Duodenal mucosa (tissue), 2 donors: ENCODE data around the gene SUSD6.
"Not testable (repeated sequence)": the region's sequence is repeated elsewhere in the genome, so short reads cannot be mapped to it uniquely, and the experiment has no call there.

ENCODE experiments used
- H3K27ac ChIP-seq: one replicate; pipeline ENCODE4 v1.7.0; 2013; ENCODE audit warnings: low read depth, low read length
- H3K27me3 ChIP-seq, 2 donors: one replicate each; pipeline ENCODE4 v1.7.0; 2013; ENCODE audit warnings: low read length in 2 of 2, control low read depth in 1 of 2; ENCODE audit not compliant: insufficient read depth in 2 of 2, control insufficient read depth in 1 of 2
- H3K36me3 ChIP-seq, 2 donors: one replicate each; pipeline ENCODE4 v1.7.0; 2013; ENCODE audit warnings: low read length in 2 of 2, control low read depth in 1 of 2; ENCODE audit not compliant: insufficient read depth in 2 of 2, control insufficient read depth in 1 of 2
- H3K4me1 ChIP-seq, 2 donors: one replicate each; pipeline ENCODE4 v1.7.0; 2013; ENCODE audit warnings: low read length in 2 of 2, control low read depth in 1 of 2; ENCODE audit not compliant: insufficient read depth in 2 of 2, control insufficient read depth in 1 of 2
- H3K4me3 ChIP-seq, 2 donors: one replicate each; pipeline ENCODE4 v1.7.0; 2013; ENCODE audit warnings: low read length in 2 of 2, low read depth in 1 of 2
- H3K9ac ChIP-seq, 2 donors: one replicate each; pipeline ENCODE4 v1.7.0; 2013; ENCODE audit warnings: low read length in 2 of 2, low read depth in 1 of 2
- H3K9me3 ChIP-seq, 2 donors: one replicate each; pipeline ENCODE4 v1.7.0; 2013; ENCODE audit warnings: low read length in 2 of 2, control low read depth in 1 of 2; ENCODE audit not compliant: control insufficient read depth in 1 of 2

SUSD6 gene

DNA sequence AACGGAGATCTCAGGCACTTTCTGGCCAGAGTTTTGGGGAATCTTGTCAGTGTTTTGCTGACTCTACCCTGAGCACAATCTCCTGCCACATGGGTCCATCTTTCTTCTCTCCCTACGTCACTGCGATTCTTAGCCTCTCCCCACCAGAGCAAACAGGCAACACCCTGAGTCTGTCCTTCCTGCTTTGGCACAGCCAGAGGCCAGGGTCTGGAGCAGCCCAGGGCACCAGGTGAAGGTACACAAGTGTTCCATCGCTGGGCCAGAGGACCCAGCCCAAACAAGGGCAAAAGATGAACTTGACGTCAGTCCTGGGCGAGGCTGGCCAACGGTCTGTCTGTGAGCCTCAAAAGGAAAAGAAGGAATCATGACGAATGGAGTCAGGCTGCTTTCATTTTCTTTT, 24.0 kb upstream of the SUSD6 start:
- Histone ChIP-seq H3K4me3 (no peak overlapping the region), H3K27ac (no peak overlapping the region), H3K9ac (no peak overlapping the region), H3K36me3 (no peaks in the 10 kb centered on the region), H3K9me3 (no peaks in the 10 kb centered on the region), H3K4me1 (peaks cover 8 to 13% of the 10 kb centered on the region in 2 donors), H3K27me3 (no peaks in the 10 kb centered on the region)

DNA sequence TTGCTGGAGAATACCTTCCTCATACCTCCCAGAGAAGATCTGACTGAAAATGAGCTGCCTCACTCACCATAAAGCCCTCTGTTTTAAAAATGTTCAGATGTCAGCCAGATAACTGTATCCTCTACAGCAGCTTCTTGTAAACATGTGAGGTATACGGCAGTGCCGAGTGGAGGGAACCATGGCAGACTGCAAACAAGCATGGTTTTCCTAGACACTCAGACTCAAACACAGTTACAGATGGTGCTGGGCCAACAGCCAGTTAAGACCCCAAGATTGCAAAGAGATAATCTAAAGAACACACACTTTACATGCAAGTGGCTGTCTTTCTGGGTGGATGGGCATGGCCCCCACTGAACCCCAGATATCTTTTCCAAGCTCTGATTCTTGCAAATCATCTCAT, 20.1 kb upstream of the SUSD6 start:
- peaks cover 8 to 13% of the 10 kb centered on the region in 2 donors for H3K4me1 ChIP-seq
- H3K36me3 ChIP-seq = no peaks in the 10 kb centered on the region
- H3K4me3 ChIP-seq = no peak overlapping the region
- no peaks in the 10 kb centered on the region for H3K9me3 ChIP-seq
- no peaks in the 10 kb centered on the region for H3K27me3 ChIP-seq
- no peak overlapping the region for H3K9ac ChIP-seq
- H3K27ac ChIP-seq = no peak overlapping the region

DNA sequence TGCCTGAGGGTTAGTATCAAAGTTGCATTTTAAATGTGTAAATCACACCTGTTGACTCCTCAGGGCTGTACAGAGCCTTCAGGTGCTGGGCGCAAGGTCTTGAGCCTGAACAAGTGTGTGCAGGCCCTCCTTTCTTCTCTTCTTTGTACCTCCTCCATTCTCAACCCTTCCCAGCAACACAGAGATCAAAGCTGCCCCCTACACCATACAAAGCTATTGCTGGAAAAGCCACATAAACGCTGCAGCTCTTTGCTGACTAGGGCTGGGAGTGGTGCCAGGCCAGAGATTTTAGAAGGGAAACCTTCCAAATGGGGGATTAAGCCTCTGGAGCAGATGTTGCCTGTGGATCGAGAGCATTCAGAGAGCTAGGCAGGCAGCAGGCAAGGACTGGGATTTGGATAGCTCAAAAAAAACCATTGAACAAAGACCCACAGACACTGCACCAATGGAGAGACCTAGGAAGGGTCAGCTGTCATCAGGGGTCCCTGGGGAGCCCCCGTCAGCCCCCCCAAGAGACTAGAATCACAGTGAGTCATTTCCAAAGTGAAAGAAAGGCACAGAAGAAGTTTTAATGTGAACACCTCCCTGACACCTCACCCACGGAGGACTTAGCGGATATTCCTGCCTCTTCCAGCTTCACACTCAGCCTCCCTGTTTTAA, 18.2 kb upstream of the SUSD6 start:
- Histone ChIP-seq H3K27me3 (no peaks in the 10 kb centered on the region), H3K36me3 (no peaks in the 10 kb centered on the region), H3K4me1 (no peaks in the 10 kb centered on the region), H3K9ac (no peak overlapping the region), H3K27ac (no peak overlapping the region), H3K4me3 (no peak overlapping the region), H3K9me3 (no peaks in the 10 kb centered on the region)

DNA sequence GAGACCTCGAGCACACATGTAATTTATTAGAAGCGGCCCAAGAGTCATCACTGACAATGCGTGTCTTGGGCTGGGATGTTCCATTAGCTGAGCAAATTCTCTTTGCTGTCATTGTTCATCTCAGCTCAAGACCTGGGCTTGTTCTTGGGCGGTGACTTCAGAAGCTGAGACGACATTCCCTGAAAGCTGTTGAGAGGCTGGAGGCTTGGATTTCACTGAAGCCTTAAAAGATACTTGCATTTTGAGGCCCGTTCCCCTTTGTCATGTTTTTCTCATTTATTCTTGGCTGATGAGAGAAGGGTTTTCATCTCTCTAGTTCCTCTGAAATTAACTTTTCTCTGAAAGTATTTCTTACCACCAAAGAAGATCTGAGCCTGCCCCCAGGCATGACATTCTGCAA, 16.6 kb upstream of the SUSD6 start:
- no peak overlapping the region for H3K27ac ChIP-seq
- no peaks in the 10 kb centered on the region for H3K4me1 ChIP-seq
- H3K27me3 ChIP-seq = no peaks in the 10 kb centered on the region
- H3K9me3 ChIP-seq = no peaks in the 10 kb centered on the region
- no peaks in the 10 kb centered on the region for H3K36me3 ChIP-seq
- H3K9ac ChIP-seq = no peak overlapping the region
- H3K4me3 ChIP-seq = no peak overlapping the region

DNA sequence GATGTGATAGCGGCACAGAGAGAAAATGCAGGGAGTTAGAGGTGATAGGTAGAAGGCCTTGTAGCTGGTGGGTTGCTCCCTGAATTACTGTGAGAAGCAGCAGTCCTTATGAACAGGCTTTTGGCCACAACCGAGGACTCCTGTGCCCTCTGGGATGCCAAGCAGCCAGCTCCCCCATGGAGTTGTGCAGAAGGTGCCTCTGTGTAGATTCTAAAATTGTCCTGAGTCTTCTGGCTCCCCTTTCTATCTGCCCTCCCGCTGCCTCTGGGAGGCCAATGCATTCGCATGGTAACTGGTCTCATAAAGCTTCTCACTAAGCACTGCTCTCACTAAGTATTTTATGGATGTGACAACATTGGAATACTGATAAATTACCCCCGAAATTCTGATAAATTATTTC, 16.1 kb upstream of the SUSD6 start:
- no peaks in the 10 kb centered on the region for H3K36me3 ChIP-seq

DNA sequence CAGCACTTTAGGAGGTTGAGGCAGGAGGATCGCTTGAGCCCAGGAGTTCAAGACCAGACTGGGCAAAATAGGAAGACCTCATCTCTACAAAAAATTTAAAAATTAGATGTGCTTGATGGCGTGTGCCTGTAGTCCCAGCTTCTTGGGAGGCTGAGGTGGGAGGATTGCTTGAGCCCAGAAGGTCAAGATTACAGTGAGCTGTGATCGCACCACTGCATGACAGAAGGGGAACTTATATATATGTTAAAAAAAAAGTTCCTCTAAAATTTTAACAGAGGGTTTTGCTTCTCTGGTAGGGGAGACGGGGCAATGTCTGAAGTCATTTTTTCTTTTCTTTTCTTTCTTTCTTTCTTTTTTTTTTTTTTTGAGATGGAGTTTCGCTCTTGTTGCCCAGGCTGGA, 12.0 kb upstream of the SUSD6 start:
- H3K27me3 ChIP-seq, H3K9me3 ChIP-seq, H3K36me3 ChIP-seq, H3K4me1 ChIP-seq, H3K27ac ChIP-seq, H3K4me3 ChIP-seq, H3K9ac ChIP-seq: not testable (repeated sequence)

More for the DNA sequence above, 16.1 kb upstream of the SUSD6 start:
- no peaks in the 10 kb centered on the region for H3K9me3 ChIP-seq
- no peaks in the 10 kb centered on the region for H3K4me1 ChIP-seq
- H3K27me3 ChIP-seq = no peaks in the 10 kb centered on the region
- no peak overlapping the region for H3K4me3 ChIP-seq
- H3K9ac ChIP-seq = no peak overlapping the region
- no peak overlapping the region for H3K27ac ChIP-seq

DNA sequence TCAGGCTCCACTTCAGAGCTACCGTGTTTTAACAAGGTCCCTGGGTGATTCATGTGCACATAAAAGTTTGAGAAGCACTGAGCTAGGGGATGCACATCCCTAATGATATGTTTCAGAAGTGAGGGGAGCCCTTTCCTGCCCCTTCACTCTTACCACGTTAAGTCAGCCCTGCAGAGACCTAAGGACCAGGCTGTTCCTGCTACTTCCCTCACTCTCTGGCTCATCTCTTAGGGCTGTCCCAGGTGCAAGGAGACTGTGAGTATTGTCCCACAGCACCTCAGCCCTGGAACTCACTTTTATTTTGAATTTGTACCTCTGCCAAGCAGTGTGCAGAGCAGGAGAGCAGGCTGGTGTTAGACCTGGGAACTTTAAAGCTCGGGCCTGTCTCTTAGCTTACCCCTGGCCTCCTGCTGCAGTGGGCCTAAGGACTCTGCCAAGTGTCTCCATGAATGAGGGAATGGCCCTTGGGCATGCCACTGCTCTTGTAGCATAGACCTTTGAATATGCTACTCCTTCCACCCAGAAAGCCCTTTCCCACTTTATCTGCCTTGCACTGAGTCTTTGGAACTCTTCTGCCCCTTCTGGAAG, 11.0 kb upstream of the SUSD6 start:
- H3K27ac ChIP-seq = no peak overlapping the region
- H3K4me1 ChIP-seq = peaks cover under 1 to 3% of the 10 kb centered on the region in 2 donors
- no peaks in the 10 kb centered on the region for H3K27me3 ChIP-seq
- H3K9me3 ChIP-seq = no peaks in the 10 kb centered on the region
- no peaks in the 10 kb centered on the region for H3K36me3 ChIP-seq
- H3K4me3 ChIP-seq = no peak overlapping the region
- no peak overlapping the region for H3K9ac ChIP-seq

DNA sequence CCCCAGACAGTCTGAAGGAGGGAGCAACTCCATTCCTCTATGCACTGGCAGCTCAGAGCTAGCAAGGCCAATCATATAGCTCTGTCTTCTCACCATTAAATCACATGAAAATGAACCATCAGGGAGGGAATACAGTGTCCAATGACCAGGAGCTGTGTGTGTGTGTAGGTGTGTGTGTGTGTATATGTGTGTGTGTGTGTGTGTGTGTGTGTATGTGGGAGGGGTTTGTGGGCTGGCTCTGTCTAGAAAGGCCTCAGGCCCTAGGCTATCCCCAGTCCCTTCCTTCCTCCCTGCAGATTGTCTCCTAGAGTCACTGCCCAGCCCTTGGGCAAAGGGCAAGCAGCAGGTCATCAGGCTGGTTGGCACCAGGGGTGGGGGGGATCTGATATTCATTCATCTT, 5.7 kb upstream of the SUSD6 start:
- peak overlapping the region in 1 of 2 donors; percentile 15 for H3K9ac ChIP-seq

DNA sequence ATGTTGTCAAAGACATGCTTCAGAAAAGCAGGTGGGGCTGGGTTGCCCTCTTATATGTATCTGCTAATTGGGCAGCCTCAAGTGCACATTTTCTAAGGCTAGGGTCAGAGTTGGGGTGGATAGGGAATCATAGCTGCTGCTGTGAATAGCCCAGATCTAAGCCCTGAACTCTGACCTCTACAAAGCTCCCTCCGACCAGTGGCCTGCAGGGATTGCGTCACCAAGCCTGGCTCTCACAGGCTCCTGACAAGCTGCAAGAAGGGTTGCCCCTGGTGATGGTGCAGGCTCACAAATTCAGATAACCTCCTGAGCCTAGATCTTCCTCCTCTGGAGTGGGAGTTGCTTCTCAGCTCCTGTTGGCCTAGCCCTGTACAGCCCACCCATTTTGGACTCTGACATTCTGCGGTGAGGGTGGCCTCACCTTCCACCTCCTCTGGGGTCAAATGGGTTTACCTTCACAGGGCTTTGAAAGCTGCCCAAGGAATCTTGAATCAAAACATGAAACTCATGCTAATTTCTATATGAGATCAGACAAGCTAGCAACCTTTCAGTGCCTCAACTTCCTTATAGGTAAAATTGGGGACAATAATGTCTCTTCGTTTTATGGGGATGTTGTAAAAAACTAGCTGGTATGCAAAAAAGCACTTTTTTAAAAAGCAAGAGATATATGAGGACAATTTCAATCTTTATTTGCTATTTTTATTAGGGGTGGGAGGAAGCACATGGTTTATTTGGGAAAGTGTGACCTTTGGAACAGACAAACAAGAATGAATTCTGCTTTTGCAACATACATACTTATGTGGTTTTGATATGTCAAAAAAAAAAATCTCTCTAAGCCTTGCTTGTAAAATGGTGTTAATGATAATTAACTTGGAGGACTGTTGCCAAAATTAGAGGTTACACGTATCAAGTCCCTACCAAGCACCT, 4.9 kb upstream of the SUSD6 start:
- Histone ChIP-seq H3K27ac (no peak overlapping the region), H3K27me3 (no peaks in the 10 kb centered on the region), H3K9me3 (no peaks in the 10 kb centered on the region), H3K9ac (no peak overlapping the region), H3K4me3 (no peak overlapping the region), H3K4me1 (peaks cover 27 to 32% of the 10 kb centered on the region in 2 donors), H3K36me3 (no peaks in the 10 kb centered on the region)

More for the DNA sequence above, 5.7 kb upstream of the SUSD6 start:
- no peaks in the 10 kb centered on the region for H3K36me3 ChIP-seq
- H3K4me3 ChIP-seq = no peak overlapping the region
- H3K27me3 ChIP-seq = no peaks in the 10 kb centered on the region
- H3K9me3 ChIP-seq = no peaks in the 10 kb centered on the region
- peaks cover 25 to 31% of the 10 kb centered on the region in 2 donors for H3K4me1 ChIP-seq
- no peak overlapping the region for H3K27ac ChIP-seq
